Prostate gland (tissue), 2 donors: Measurements from ENCODE around the gene HOOK2.

Experiments used
- CTCF ChIP-seq, 4 experiments: fragments of 200-600 bp in 2 of 4; fragments of 450-650 bp in 2 of 4; sonication (generic) in 2 of 4; IDR thresholded peaks; 1 replicate in 3 of 4; 2 replicates in 1 of 4; pipeline ENCODE4 v1.5.1; 2016 to 2019; ENCODE audit warnings: antibody characterized with exemption in 4 of 4, mild to moderate bottlenecking in 2 of 4, moderate library complexity in 2 of 4
- POLR2A ChIP-seq: fragments of 450-650 bp; IDR thresholded peaks from one replicate; pipeline ENCODE4 v1.6.1; 2016; ENCODE audit warnings: antibody characterized with exemption, mild to moderate bottlenecking

GRCh38 chr19:12772323-12772722, 3.0 kb downstream of the HOOK2 start:
- TF ChIP-seq POLR2A = no peak
- TF ChIP-seq CTCF (IDR thresholded peaks at IDR 0.05) = no peak
